8988T (cell line): Measurements from ENCODE around the gene RNFT2.

Source experiments
- DNase-seq: peaks from one replicate; pipeline ENCODE4 v3.0.0; 2011

RNFT2 gene

GRCh38 chr12:116737774-116738657 is at the start of gene RNFT2, which contains the start of gene SPRING1:
TSS of gene RNFT2 (plus strand) at chr12:116738315. CDS start at chr12:116740498, 2,183 bp downstream.
TSS of gene SPRING1 (minus strand) at chr12:116738069. CDS start at chr12:116737900, 169 bp downstream.
- DNase-seq = peak; percentile 96

GRCh38 chr12:116689521-116689920 is 48.6 kb upstream of the RNFT2 start:
- no peak for DNase-seq

GRCh38 chr12:116689979-116690744 is 48.0 kb upstream of the RNFT2 start:
- DNase-seq = no peak

- DNase-seq = no peak
These were observed 46.9 kb upstream of the RNFT2 start for GRCh38 chr12:116691205-116691604.

- no peak for DNase-seq
These were observed 46.5 kb upstream of the RNFT2 start for GRCh38 chr12:116691636-116692035.

GRCh38 chr12:116692605-116693004 is 45.5 kb upstream of the RNFT2 start:
- DNase-seq = no peak

GRCh38 chr12:116693286-116694227 is 44.6 kb upstream of the RNFT2 start:
- no peak for DNase-seq

- DNase-seq = no peak
These were observed 43.3 kb upstream of the RNFT2 start for GRCh38 chr12:116694653-116695463.

- no peak for DNase-seq
These were observed 42.7 kb upstream of the RNFT2 start for GRCh38 chr12:116695464-116695725.

- peak; percentile 65 for DNase-seq
These were observed 40.8 kb upstream of the RNFT2 start for GRCh38 chr12:116697305-116697704.

- no peak for DNase-seq
These were observed 40.4 kb upstream of the RNFT2 start for GRCh38 chr12:116697716-116698115.

- DNase-seq = no peak
These were observed 40.0 kb upstream of the RNFT2 start for GRCh38 chr12:116698116-116698515.

GRCh38 chr12:116698554-116699075 is 39.5 kb upstream of the RNFT2 start:
- DNase-seq = no peak

- DNase-seq = no peak
These were observed 38.0 kb upstream of the RNFT2 start for GRCh38 chr12:116700066-116700465.

GRCh38 chr12:116701432-116701831 is 36.7 kb upstream of the RNFT2 start:
- DNase-seq = no peak

GRCh38 chr12:116703214-116703795 is 34.8 kb upstream of the RNFT2 start:
- DNase-seq = peak; percentile 66

- no peak for DNase-seq
These were observed 30.4 kb upstream of the RNFT2 start for GRCh38 chr12:116707751-116708150.

- peak; percentile 38 for DNase-seq
These were observed 29.0 kb upstream of the RNFT2 start for GRCh38 chr12:116708826-116709756.

- DNase-seq = no peak
These were observed 28.3 kb upstream of the RNFT2 start for GRCh38 chr12:116709768-116710167.
